Fibroblast of peridontal ligament (primary cell): ENCODE data around the gene AQP5.

Source experiments
- DNase-seq: peaks from one replicate; pipeline ENCODE4 v3.0.0-alpha.2; 2010; ENCODE audit errors: extremely low read depth

Gene AQP5

GRCh38 chr12:49932533-49933130, 29.0 kb upstream of the AQP5 start:
- no peak for DNase-seq

- DNase-seq: peak; percentile 15
Observed at GRCh38 chr12:49933796-49934195, 27.9 kb upstream of the AQP5 start.

- no peak for DNase-seq
Observed at GRCh38 chr12:49934505-49934904, 27.2 kb upstream of the AQP5 start.

DNA sequence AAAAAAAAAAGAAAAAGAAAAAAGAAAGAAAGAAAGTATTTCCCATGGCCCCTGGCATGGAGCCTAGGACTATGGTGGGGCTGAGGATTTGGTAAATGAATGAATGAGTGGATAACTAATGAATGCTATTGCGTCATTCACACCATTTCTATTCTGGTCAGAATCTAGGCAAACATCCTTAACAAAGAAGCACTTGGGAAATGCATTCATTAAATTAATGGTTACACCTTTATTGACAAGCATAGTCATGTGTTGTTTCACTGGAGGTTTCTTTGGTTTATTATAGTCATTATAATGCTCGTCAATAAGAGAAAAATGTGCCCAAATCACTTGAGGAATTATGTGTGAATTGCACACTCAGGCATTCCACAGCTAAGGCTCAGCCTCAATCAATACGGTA, 24.7 kb upstream of the AQP5 start:
- no peak for DNase-seq

GRCh38 chr12:49937639-49938300, 23.9 kb upstream of the AQP5 start:
- DNase-seq: no peak

GRCh38 chr12:49939307-49939706, 22.4 kb upstream of the AQP5 start:
- no peak for DNase-seq

- no peak for DNase-seq
Observed at GRCh38 chr12:49939707-49940106, 22.0 kb upstream of the AQP5 start.

GRCh38 chr12:49941556-49942511, 19.8 kb upstream of the AQP5 start:
- DNase-seq: no peak

GRCh38 chr12:49942512-49942893, 19.2 kb upstream of the AQP5 start:
- DNase-seq: no peak

- DNase-seq: no peak
Observed at GRCh38 chr12:49942921-49943624, 18.6 kb upstream of the AQP5 start.

- no peak for DNase-seq
Observed at GRCh38 chr12:49943625-49943960, 18.1 kb upstream of the AQP5 start.

GRCh38 chr12:49944046-49944445, 17.6 kb upstream of the AQP5 start:
- no peak for DNase-seq

- no peak for DNase-seq
Observed at GRCh38 chr12:49944718-49945117, 17.0 kb upstream of the AQP5 start.

DNA sequence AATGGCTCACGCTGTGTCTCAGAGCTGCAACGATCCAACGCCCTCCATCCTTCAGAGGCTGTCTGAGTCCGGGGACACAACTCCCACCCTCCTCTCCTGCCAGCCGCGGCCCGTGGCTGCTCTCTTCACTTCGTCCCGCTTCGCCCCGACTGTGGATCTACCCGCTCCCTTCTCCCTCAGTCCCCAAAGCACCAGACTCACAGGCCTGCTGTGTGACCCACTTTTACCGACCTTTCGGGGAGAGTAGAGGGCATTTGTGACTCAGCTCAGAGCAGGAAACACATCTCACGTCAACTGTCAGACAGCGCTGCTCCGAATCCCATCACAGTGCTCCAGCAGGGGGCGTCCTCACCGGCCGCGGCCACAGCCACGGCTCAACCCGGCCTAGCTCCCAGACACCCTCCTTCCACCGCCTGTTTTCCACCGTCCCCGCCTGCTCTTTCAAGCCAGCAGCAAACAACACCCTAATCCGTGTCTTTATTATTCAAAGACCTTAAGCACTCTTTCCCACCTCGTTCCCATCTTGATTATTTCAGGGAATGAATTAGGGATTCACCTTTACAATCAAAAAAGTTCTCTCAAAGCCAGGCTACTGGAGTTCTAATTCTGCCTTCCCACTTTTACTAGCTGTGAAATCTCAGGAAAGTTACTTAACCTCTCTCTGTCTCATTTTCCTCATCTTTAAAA, 16.1 kb upstream of the AQP5 start:
- DNase-seq: peak; percentile 63

DNA sequence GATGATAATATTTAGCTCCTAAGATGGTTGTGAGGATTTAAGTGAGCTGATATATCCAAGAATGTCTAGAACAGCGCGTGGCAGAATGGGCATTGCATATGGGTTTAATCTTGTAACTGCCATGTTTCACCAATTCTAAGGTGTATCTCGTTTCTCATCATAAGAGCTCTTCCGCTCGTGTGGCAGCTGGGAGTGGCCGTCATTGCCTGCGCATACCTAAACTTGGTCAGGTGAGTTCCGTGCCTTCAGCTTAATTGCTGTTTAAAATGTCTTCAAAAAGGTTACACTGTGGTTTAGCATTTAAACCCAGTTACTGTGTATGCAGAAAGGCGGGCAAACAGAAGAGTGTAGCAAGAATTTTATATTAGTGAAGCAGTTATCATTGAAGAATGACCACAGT, 15.6 kb upstream of the AQP5 start:
- no peak for DNase-seq

GRCh38 chr12:49946497-49946896, 15.2 kb upstream of the AQP5 start:
- DNase-seq: no peak

DNA sequence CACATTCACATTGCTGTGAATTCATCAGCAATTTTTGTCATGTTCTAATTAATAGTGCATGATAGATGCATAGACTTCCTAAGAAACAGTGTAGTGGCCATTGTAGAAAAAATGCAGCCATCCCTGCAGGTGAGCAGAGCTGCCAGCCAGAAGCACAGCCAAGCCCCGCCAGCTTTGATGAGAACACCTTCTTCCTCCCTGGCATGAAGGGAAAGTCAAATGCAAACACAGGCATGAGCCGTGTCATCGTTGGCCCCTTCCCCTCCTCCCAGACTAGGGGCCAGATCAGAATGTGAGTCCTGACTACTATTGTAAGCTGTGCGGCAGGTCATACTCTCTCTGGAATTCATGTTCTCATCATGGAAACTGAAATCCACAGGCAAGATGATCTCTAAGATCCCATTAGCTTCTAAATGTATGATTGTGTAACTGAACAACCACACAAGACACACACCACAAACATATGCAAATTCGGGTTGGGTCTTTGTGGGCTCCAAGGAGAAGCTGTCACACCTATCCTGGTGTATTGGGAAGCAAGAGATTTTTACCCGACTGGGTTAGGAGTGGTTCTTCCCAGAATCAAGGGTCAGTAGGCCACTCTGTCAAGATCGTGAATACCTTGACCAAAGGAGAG, 14.0 kb upstream of the AQP5 start:
- DNase-seq: no peak

GRCh38 chr12:49948866-49949845, 12.5 kb upstream of the AQP5 start:
- DNase-seq: no peak

GRCh38 chr12:49949866-49950265, 11.8 kb upstream of the AQP5 start:
- no peak for DNase-seq
